IMR-90 (cell line): Measurements from ENCODE around the gene PGS1. TPM values are rescaled to one million over a fixed set of nuclear protein-coding genes. Genes with fewer than 3 reads are reported as not detected.

Source experiments
- ATAC-seq: fragments of 200-7000 bp; cut with Tn5 transposase; 2 replicates; pipeline ENCODE4 v1.9.1; 2020; ENCODE audit warnings: low read depth, mild to moderate bottlenecking, moderate library complexity
- BruUV-seq: library from RNA; stranded (reverse); fragments of 400-500 nt; replicated peaks from 2 replicates; lab custom pipeline; 2021; lab: Mats Ljungman, UMichigan
- CTCF ChIA-PET: fragments of 300-600 bp; formaldehyde crosslinking; extraction: SDS; loops from one replicate; lab custom pipeline; 2021; ENCODE audit warnings: antibody characterized with exemption; lab: Yijun Ruan, JAX
- POLR2A ChIA-PET: fragments of 300-600 bp; sonication (Branson Sonifier 250); formaldehyde crosslinking; loops from one replicate; lab custom pipeline; 2022; ENCODE audit warnings: antibody characterized with exemption; ENCODE audit not compliant: unreplicated experiment; lab: Charles Lee
- DNase-seq: peaks from one replicate; pipeline ENCODE4 v3.0.0; 2013
- H2AFZ ChIP-seq: replicated peaks from 2 replicates; pipeline ENCODE3; 2013; ENCODE audit warnings: low read length, mild to moderate bottlenecking; ENCODE audit not compliant: poor library complexity
- H2AK5ac ChIP-seq: 2 replicates; pipeline ENCODE4 v1.6.1; 2013; ENCODE audit warnings: low read depth, low read length, inconsistent platforms
- H2AK9ac ChIP-seq: replicated peaks from 2 replicates; pipeline ENCODE3; 2013; ENCODE audit warnings: mild to moderate bottlenecking, low read depth, low read length, moderate library complexity; ENCODE audit not compliant: poor library complexity
- H2BK120ac ChIP-seq: 2 replicates; pipeline ENCODE4 v1.6.1; 2013; ENCODE audit warnings: low read depth, low read length, inconsistent platforms
- H2BK15ac ChIP-seq: 3 replicates; pipeline ENCODE4 v1.6.1; 2013; ENCODE audit warnings: low read depth, low read length, inconsistent platforms
- H2BK20ac ChIP-seq: 2 replicates; pipeline ENCODE4 v1.6.1; 2013; ENCODE audit warnings: low read depth, mild to moderate bottlenecking, inconsistent platforms, low read length, moderate library complexity
- H2BK5ac ChIP-seq: 2 replicates; pipeline ENCODE4 v1.6.1; 2013; ENCODE audit warnings: mild to moderate bottlenecking, low read depth, low read length, inconsistent platforms; ENCODE audit not compliant: poor library complexity, severe bottlenecking
- H3K14ac ChIP-seq: replicated peaks from 2 replicates; pipeline ENCODE4 v1.6.1; 2013; ENCODE audit warnings: low read depth, low read length, inconsistent platforms
- H3K18ac ChIP-seq: 2 replicates; pipeline ENCODE4 v1.6.1; 2013; ENCODE audit warnings: low read depth, low read length, control low read depth
- H3K23ac ChIP-seq: 2 replicates; pipeline ENCODE4 v1.6.1; 2013; ENCODE audit warnings: low read depth, low read length, inconsistent platforms
- H3K27ac ChIP-seq: 2 replicates; pipeline ENCODE4 v1.5.1; 2013; ENCODE audit warnings: mild to moderate bottlenecking, control low read depth, low read length; ENCODE audit not compliant: insufficient read depth
- H3K27me3 ChIP-seq: 2 replicates; pipeline ENCODE4 v1.6.1; 2013; ENCODE audit warnings: low read length; ENCODE audit not compliant: control insufficient read depth, insufficient read depth
- H3K36me3 ChIP-seq: 2 replicates; pipeline ENCODE4 v1.6.1; 2013; ENCODE audit warnings: low read length, mixed read lengths; ENCODE audit not compliant: control insufficient read depth, insufficient read depth
- H3K4ac ChIP-seq: 2 replicates; pipeline ENCODE4 v1.6.1; 2013; ENCODE audit warnings: low read depth, low read length, inconsistent platforms
- H3K4me1 ChIP-seq: 2 replicates; pipeline ENCODE4 v1.6.1; 2013; ENCODE audit warnings: low read length, mixed read lengths; ENCODE audit not compliant: control insufficient read depth, insufficient read depth
- H3K4me2 ChIP-seq: 2 replicates; pipeline ENCODE4 v1.6.1; 2013; ENCODE audit warnings: low read depth, mild to moderate bottlenecking, control low read depth, low read length, moderate library complexity
- H3K4me3 ChIP-seq: 2 replicates; pipeline ENCODE4 v1.5.1; 2013; ENCODE audit warnings: low read depth, mild to moderate bottlenecking, control low read depth, low read length, moderate library complexity; ENCODE audit not compliant: insufficient read depth
- H3K56ac ChIP-seq: 2 replicates; pipeline ENCODE4 v1.6.1; 2013; ENCODE audit warnings: low read length, inconsistent platforms; ENCODE audit not compliant: insufficient read depth; ENCODE audit errors: extremely low read depth
- H3K79me1 ChIP-seq, 2 experiments: 2 replicates each; pipeline ENCODE4 v1.6.1; 2013; ENCODE audit warnings: low read length in 2 of 2, inconsistent platforms in 1 of 2, low read depth in 1 of 2
- H3K9ac ChIP-seq: 2 replicates; pipeline ENCODE4 v1.6.1; 2013; ENCODE audit warnings: low read depth, low read length, control low read depth
- H3K9me1 ChIP-seq: 2 replicates; pipeline ENCODE4 v1.6.1; 2013; ENCODE audit warnings: low read length, inconsistent platforms; ENCODE audit not compliant: insufficient read depth
- H3K9me3 ChIP-seq: 2 replicates; pipeline ENCODE4 v1.6.1; 2013; ENCODE audit warnings: low read length; ENCODE audit not compliant: control insufficient read depth, insufficient read depth
- H4K20me1 ChIP-seq: 2 replicates; pipeline ENCODE4 v1.6.1; 2013; ENCODE audit warnings: low read length, inconsistent platforms; ENCODE audit not compliant: insufficient read depth
- H4K5ac ChIP-seq: 2 replicates; pipeline ENCODE4 v1.6.1; 2013; ENCODE audit warnings: mild to moderate bottlenecking, low read depth, low read length, control low read depth
- H4K8ac ChIP-seq, 2 experiments: 2 replicates each; pipeline ENCODE4 v1.6.1; 2013; ENCODE audit warnings: low read depth in 2 of 2, low read length in 2 of 2, control low read depth in 1 of 2, inconsistent platforms in 1 of 2
- H4K91ac ChIP-seq: 2 replicates; pipeline ENCODE4 v1.6.1; 2013; ENCODE audit warnings: low read depth, low read length, inconsistent platforms; ENCODE audit not compliant: insufficient read depth
- BHLHE40 ChIP-seq: fragments of 150-350 bp; IDR thresholded peaks from 2 replicates; pipeline ENCODE4 v1.6.1; 2016; ENCODE audit warnings: mild to moderate bottlenecking, low read depth, low read length
- CEBPB ChIP-seq: IDR thresholded peaks from 2 replicates; pipeline ENCODE4 v1.6.1; 2012; ENCODE audit warnings: low read depth, low read length, improper control_type of control experiment
- FOS ChIP-seq: fragments of 150-350 bp; IDR thresholded peaks from 2 replicates; pipeline ENCODE4 v1.6.1; 2016; ENCODE audit warnings: low read depth, low read length
- MAFK ChIP-seq: IDR thresholded peaks from 2 replicates; pipeline ENCODE4 v1.6.1; 2012; ENCODE audit warnings: low read depth, low read length, improper control_type of control experiment
- MAZ ChIP-seq: IDR thresholded peaks from 2 replicates; pipeline ENCODE4 v1.6.1; 2012; ENCODE audit warnings: low read depth, mild to moderate bottlenecking, low read length, improper control_type of control experiment, moderate library complexity, borderline replicate concordance
- MXI1 ChIP-seq: IDR thresholded peaks from 2 replicates; pipeline ENCODE4 v1.6.1; 2012; ENCODE audit warnings: low read depth, mild to moderate bottlenecking, low read length, moderate library complexity, borderline replicate concordance
- NFE2L2 ChIP-seq: fragments of 150-350 bp; IDR thresholded peaks from 2 replicates; pipeline ENCODE4 v1.6.1; 2016; ENCODE audit warnings: low read depth, mild to moderate bottlenecking, low read length
- RAD21 ChIP-seq: IDR thresholded peaks from 2 replicates; pipeline ENCODE4 v1.6.1; 2012; ENCODE audit warnings: low read length, improper control_type of control experiment
- RCOR1 ChIP-seq: IDR thresholded peaks from 2 replicates; pipeline ENCODE4 v1.6.1; 2012; ENCODE audit warnings: mild to moderate bottlenecking, low read length, improper control_type of control experiment; ENCODE audit not compliant: insufficient replicate concordance
- RFX5 ChIP-seq: IDR thresholded peaks from 2 replicates; pipeline ENCODE4 v1.8.0; 2012; ENCODE audit warnings: low read depth, mild to moderate bottlenecking, low read length, moderate library complexity
- SMC3 ChIP-seq: fragments of 150-350 bp; IDR thresholded peaks from 2 replicates; pipeline ENCODE4 v1.6.1; 2016; ENCODE audit warnings: low read depth, mild to moderate bottlenecking, antibody characterized with exemption, low read length, moderate library complexity
- WGBS, 2 experiments: methylation state at CpG; one replicate each; pipeline versions ENCODE4 v1.1.5 to v1.1.7; 2013; ENCODE audit warnings: missing lambda C conversion rate in 2 of 2; ENCODE audit not compliant: insufficient read length in 1 of 2; ENCODE audit errors: extremely low coverage in 2 of 2; 5-methylcytosine and 5-hydroxymethylcytosine counted together
- dilution Hi-C: fragments of 300-500 bp; cut with HindIII; formaldehyde crosslinking; loops from one replicate; pipeline ENCODE4 v1.14.3; 2018; ENCODE audit warnings: low sequenced_read_pairs; ENCODE audit not compliant: unreplicated experiment
- in situ Hi-C: fragments of 300-500 bp; cut with MboI; formaldehyde crosslinking; loops from 3 replicates; pipeline ENCODE4 v1.14.3; 2019; ENCODE audit warnings: low sequenced_read_pairs, inconsistent platforms, mixed read lengths
- intact Hi-C: fragments of 100-400 bp; cut with micrococcal nuclease; formaldehyde crosslinking; loops from 2 replicates; pipeline ENCODE4 v1.10.0; 2022
- polyA plus RNA-seq, 3 experiments: library from polyadenylated mRNA; depleted of rRNA; stranded (reverse); fragments of >200 nt; gene quantifications; 2 replicates each; pipeline ENCODE4 v1.2.3, GENCODE V29; 2012; ENCODE audit warnings: low replicate concordance in 1 of 3
- total RNA-seq: library from RNA; depleted of rRNA; stranded (reverse); fragments of >200 nt; gene quantifications from 2 replicates; pipeline ENCODE4 v1.2.3, GENCODE V29; 2012
- TF ChIP-seq, protein P1 (sequence below): fragments of 150-350 bp; IDR thresholded peaks from 2 replicates; pipeline ENCODE4 v1.6.1; 2017; ENCODE audit warnings: mild to moderate bottlenecking, antibody characterized with exemption, low read length, low read depth
- TF ChIP-seq, protein P2 (sequence below): fragments of 150-350 bp; IDR thresholded peaks from 2 replicates; pipeline ENCODE4 v1.6.1; 2016; ENCODE audit warnings: low read depth, mild to moderate bottlenecking, low read length, moderate library complexity, borderline replicate concordance
- TF ChIP-seq, protein P3 (sequence below): conservative IDR thresholded peaks from 2 replicates; pipeline ENCODE4 v1.5.1; 2012; ENCODE audit warnings: mild to moderate bottlenecking, low read depth, low read length, improper control_type of control experiment

Gene PGS1
- total and polyA plus RNA-seq, 2 of the 4 experiments (the other 2 are of a cell fraction): 18.5 to 43.2 TPM

DNA sequence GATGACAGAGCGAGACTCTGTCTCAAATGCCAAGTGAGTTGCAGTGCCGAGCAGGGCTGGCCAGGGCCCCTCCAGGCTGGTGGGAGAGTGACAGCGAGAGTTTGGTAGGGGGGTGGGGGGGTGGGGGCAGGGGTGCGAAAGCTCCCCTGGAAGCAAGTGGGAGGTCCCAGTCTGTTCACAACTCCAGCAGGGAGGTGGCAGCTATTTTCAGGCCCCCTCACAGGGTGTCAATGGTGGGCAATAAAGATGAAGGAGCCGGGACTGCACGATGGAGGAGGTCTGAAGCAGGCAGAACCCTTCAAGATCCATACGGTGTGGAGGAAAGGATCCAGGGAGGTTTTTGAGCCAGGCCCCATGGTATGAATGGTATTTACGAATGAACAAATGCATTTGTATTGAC is 83.7 kb downstream of the PGS1 start:
- TF ChIP-seq RCOR1: no peak
- TF ChIP-seq, protein P1, sequence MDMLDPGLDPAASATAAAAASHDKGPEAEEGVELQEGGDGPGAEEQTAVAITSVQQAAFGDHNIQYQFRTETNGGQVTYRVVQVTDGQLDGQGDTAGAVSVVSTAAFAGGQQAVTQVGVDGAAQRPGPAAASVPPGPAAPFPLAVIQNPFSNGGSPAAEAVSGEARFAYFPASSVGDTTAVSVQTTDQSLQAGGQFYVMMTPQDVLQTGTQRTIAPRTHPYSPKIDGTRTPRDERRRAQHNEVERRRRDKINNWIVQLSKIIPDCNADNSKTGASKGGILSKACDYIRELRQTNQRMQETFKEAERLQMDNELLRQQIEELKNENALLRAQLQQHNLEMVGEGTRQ: no peak
- no peak for TF ChIP-seq MAZ
- no peak for TF ChIP-seq RAD21
- no peak for TF ChIP-seq BHLHE40
- no peak for TF ChIP-seq MXI1
- no peak for TF ChIP-seq MAFK
- TF ChIP-seq NFE2L2: no peak
- TF ChIP-seq, protein P2, sequence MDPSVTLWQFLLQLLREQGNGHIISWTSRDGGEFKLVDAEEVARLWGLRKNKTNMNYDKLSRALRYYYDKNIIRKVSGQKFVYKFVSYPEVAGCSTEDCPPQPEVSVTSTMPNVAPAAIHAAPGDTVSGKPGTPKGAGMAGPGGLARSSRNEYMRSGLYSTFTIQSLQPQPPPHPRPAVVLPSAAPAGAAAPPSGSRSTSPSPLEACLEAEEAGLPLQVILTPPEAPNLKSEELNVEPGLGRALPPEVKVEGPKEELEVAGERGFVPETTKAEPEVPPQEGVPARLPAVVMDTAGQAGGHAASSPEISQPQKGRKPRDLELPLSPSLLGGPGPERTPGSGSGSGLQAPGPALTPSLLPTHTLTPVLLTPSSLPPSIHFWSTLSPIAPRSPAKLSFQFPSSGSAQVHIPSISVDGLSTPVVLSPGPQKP: no peak
- no peak for TF ChIP-seq RFX5
- TF ChIP-seq FOS: no peak
- no peak for TF ChIP-seq SMC3
- TF ChIP-seq CEBPB: no peak
- TF ChIP-seq, protein P3, sequence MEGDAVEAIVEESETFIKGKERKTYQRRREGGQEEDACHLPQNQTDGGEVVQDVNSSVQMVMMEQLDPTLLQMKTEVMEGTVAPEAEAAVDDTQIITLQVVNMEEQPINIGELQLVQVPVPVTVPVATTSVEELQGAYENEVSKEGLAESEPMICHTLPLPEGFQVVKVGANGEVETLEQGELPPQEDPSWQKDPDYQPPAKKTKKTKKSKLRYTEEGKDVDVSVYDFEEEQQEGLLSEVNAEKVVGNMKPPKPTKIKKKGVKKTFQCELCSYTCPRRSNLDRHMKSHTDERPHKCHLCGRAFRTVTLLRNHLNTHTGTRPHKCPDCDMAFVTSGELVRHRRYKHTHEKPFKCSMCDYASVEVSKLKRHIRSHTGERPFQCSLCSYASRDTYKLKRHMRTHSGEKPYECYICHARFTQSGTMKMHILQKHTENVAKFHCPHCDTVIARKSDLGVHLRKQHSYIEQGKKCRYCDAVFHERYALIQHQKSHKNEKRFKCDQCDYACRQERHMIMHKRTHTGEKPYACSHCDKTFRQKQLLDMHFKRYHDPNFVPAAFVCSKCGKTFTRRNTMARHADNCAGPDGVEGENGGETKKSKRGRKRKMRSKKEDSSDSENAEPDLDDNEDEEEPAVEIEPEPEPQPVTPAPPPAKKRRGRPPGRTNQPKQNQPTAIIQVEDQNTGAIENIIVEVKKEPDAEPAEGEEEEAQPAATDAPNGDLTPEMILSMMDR: no peak
- Histone ChIP-seq H4K20me1 (no peaks in the 10 kb centered on the region; the same call in 1 of the 2 replicates), H3K4me2 (no peak overlapping the region), H3K14ac (no peak overlapping the region), H3K4me3 (no peak overlapping the region), H3K27me3 (peaks cover 7% of the 10 kb centered on the region), H4K91ac (no peak overlapping the region), H3K36me3 (no peaks in the 10 kb centered on the region), H4K5ac (no peak overlapping the region), H2BK120ac (no peak overlapping the region), H3K56ac (no peak overlapping the region), H2AK9ac (peak overlapping the region; percentile 45), H3K9ac (no peak overlapping the region), H3K9me3 (no peaks in the 10 kb centered on the region), H3K4ac (no peak overlapping the region), H3K23ac (no peak overlapping the region), H2BK20ac (no peak overlapping the region), H3K79me1 (no peaks in the 10 kb centered on the region), H3K4me1 (no peaks in the 10 kb centered on the region), H4K8ac (no peak overlapping the region), H2BK5ac (no peak overlapping the region), H3K9me1 (no peaks in the 10 kb centered on the region), H3K27ac (no peak overlapping the region), H2AFZ (no peak overlapping the region), H2AK5ac (no peak overlapping the region), H3K18ac (no peak overlapping the region), H2BK15ac (no peak overlapping the region)
- no peak for ATAC-seq
- no peak for DNase-seq
- dilution Hi-C loops: no loop called here
- CTCF ChIA-PET: no interaction called here
- BruUV-seq: no TSS peak
- POLR2A ChIA-PET: no interaction called here
- WGBS, 2 experiments: no CpG with 5 or more reads among the region's 8 CpGs
- intact Hi-C loops: no loop called here
- in situ Hi-C loops: no loop called here
